HepG2 (cell line): ENCODE measurements around the gene STRN3. TPM values are rescaled to one million over a fixed set of nuclear protein-coding genes. Genes with fewer than 3 reads are reported as not detected.
"Not testable (repeated sequence)": the region's sequence is repeated elsewhere in the genome, so short reads cannot be mapped to it uniquely, and the experiment has no call there.

ENCODE experiments used
- ATAC-seq: fragments of 200-7000 bp; cut with Tn5 transposase; 3 replicates; pipeline ENCODE4 v1.9.1; 2020; ENCODE audit warnings: mild to moderate bottlenecking, moderate library complexity
- BruUV-seq: library from RNA; stranded (reverse); fragments of 400-500 nt; replicated peaks from 2 replicates; lab custom pipeline; 2021; lab: Mats Ljungman, UMichigan
- CTCF ChIA-PET: fragments of 300-600 bp; formaldehyde crosslinking; extraction: SDS; loops from one replicate; lab custom pipeline; 2021; ENCODE audit warnings: low total read pairs, inconsistent platforms, low intra/inter-chr PET ratio; lab: Yijun Ruan, JAX
- POLR2A ChIA-PET: fragments of 350-600 bp; sonication (Branson Sonifier 250); formaldehyde crosslinking; loops from one replicate; lab custom pipeline; 2020; ENCODE audit warnings: antibody characterized with exemption, inconsistent platforms; lab: Yijun Ruan, JAX
- DNase-seq: peaks from one replicate; pipeline ENCODE4 v3.0.0-alpha.2; 2015; ENCODE audit warnings: low spot score
- FAIRE-seq: peaks from 3 replicates; lab custom pipeline; 2011; peaks lifted over from hg19 to GRCh38; lab: Jason Lieb, UNC
- H2AFZ ChIP-seq: one replicate; pipeline ENCODE4 v1.6.1; 2011; ENCODE audit warnings: low read length, inconsistent platforms
- H3K27ac ChIP-seq: fragments of 300-600 bp; 3 replicates; pipeline ENCODE4 v1.8.0; 2011; ENCODE audit warnings: mixed run types, mild to moderate bottlenecking, mixed read lengths, low read length, inconsistent platforms; ENCODE audit not compliant: insufficient read depth; ENCODE audit errors: extremely low read length
- H3K27me3 ChIP-seq, 2 experiments: fragments of 200-600 bp in 1 of 2; 2 replicates in 1 of 2; 3 replicates in 1 of 2; pipeline versions ENCODE4 v1.6.0 to v1.8.0; 2011; ENCODE audit warnings: low read length in 2 of 2, mild to moderate bottlenecking in 2 of 2, moderate library complexity in 2 of 2, inconsistent platforms in 1 of 2; ENCODE audit not compliant: insufficient read depth in 2 of 2, control insufficient read depth in 1 of 2
- H3K36me3 ChIP-seq, 2 experiments: fragments of 200-600 bp in 1 of 2; replicated peaks in 1 of 2; 2 replicates in 1 of 2; 3 replicates in 1 of 2; pipeline versions ENCODE4 v1.5.1 to v1.8.0; 2011; ENCODE audit warnings: low read length in 2 of 2, inconsistent platforms in 1 of 2; ENCODE audit not compliant: insufficient read depth in 2 of 2, control insufficient read depth in 1 of 2
- H3K4me1 ChIP-seq: 2 replicates; pipeline ENCODE4 v1.5.1; 2012; ENCODE audit warnings: low read length, inconsistent platforms; ENCODE audit not compliant: insufficient read depth
- H3K4me2 ChIP-seq: 2 replicates; pipeline ENCODE4 v1.6.0; 2011; ENCODE audit warnings: low read depth, low read length, inconsistent platforms
- H3K4me3 ChIP-seq, 3 experiments: fragments of 200-600 bp in 1 of 3; sonication (generic), shearing (Covaris generic) in 1 of 3; replicated peaks in 1 of 3; 2 replicates each; pipeline ENCODE4 v1.5.1; 2011 to 2016; ENCODE audit warnings: low read length in 3 of 3, inconsistent platforms in 2 of 3, low read depth in 2 of 3, mild to moderate bottlenecking in 2 of 3, control low read depth in 1 of 3, mixed read lengths in 1 of 3; ENCODE audit not compliant: insufficient read depth in 1 of 3
- H3K79me2 ChIP-seq: one replicate; pipeline ENCODE4 v1.6.1; 2011; ENCODE audit warnings: low read length, inconsistent platforms; ENCODE audit not compliant: insufficient read depth
- H3K9ac ChIP-seq: 2 replicates; pipeline ENCODE4 v1.6.0; 2011; ENCODE audit warnings: mild to moderate bottlenecking, low read depth, low read length, inconsistent platforms; ENCODE audit not compliant: insufficient read depth
- H3K9me3 ChIP-seq: 2 replicates; pipeline ENCODE4 v1.5.1; 2012; ENCODE audit warnings: mild to moderate bottlenecking, low read length
- H4K20me1 ChIP-seq: 2 replicates; pipeline ENCODE4 v1.6.0; 2011; ENCODE audit warnings: inconsistent platforms, mild to moderate bottlenecking, low read length, moderate library complexity; ENCODE audit not compliant: insufficient read depth
- ATF1 ChIP-seq: IDR thresholded peaks from 2 replicates; pipeline ENCODE4 v1.6.1; 2016; ENCODE audit warnings: mild to moderate bottlenecking, control low read depth
- ELF4 ChIP-seq: sonication (generic); formaldehyde crosslinking; IDR thresholded peaks from 2 replicates; pipeline ENCODE4 v1.5.0; 2020; ENCODE audit warnings: missing genetic modification reagents, mild to moderate bottlenecking, moderate library complexity, borderline replicate concordance
- HNF4G ChIP-seq, 2 experiments: sonication (generic) in 1 of 2; formaldehyde crosslinking in 1 of 2; IDR thresholded peaks; 2 replicates each; pipeline versions ENCODE4 v1.4.0 to v1.6.1; 2011 to 2020; ENCODE audit warnings: borderline replicate concordance in 2 of 2, low read depth in 2 of 2, mild to moderate bottlenecking in 2 of 2, low read length in 1 of 2, missing genetic modification reagents in 1 of 2, moderate library complexity in 1 of 2
- KLF13 ChIP-seq: sonication (generic); formaldehyde crosslinking; IDR thresholded peaks from 2 replicates; pipeline ENCODE4 v1.4.0; 2020; ENCODE audit warnings: mild to moderate bottlenecking, missing genetic modification reagents
- KLF9 ChIP-seq: IDR thresholded peaks from 2 replicates; pipeline ENCODE4 v1.6.1; 2016; ENCODE audit warnings: low read depth
- KMT2A ChIP-seq: sonication (generic); formaldehyde crosslinking; IDR thresholded peaks from 2 replicates; pipeline ENCODE4 v1.4.0; 2020; ENCODE audit warnings: missing genetic modification reagents
- MATR3 ChIP-seq: sonication (generic); formaldehyde crosslinking; IDR thresholded peaks from 2 replicates; pipeline ENCODE4 v1.4.0; 2020; ENCODE audit warnings: missing genetic modification reagents
- RBAK ChIP-seq: sonication (generic); formaldehyde crosslinking; IDR thresholded peaks from 2 replicates; pipeline ENCODE4 v1.5.1; 2020; ENCODE audit warnings: mild to moderate bottlenecking, missing genetic modification reagents
- SOX6 ChIP-seq, 2 experiments: fragments of 450-650 bp in 1 of 2; sonication (generic) in 1 of 2; formaldehyde crosslinking in 1 of 2; IDR thresholded peaks; 2 replicates each; pipeline versions ENCODE4 v1.4.0 to v1.6.1; 2017 to 2020; ENCODE audit warnings: antibody characterized with exemption in 1 of 2, mild to moderate bottlenecking in 1 of 2, missing genetic modification reagents in 1 of 2
- SP1 ChIP-seq, 2 experiments: fragments of 450-650 bp in 1 of 2; sonication (generic) in 1 of 2; formaldehyde crosslinking in 1 of 2; IDR thresholded peaks; 2 replicates each; pipeline versions ENCODE4 v1.4.0 to v1.6.1; 2016 to 2020; ENCODE audit warnings: missing genetic modification reagents in 1 of 2
- WIZ ChIP-seq: sonication (generic); formaldehyde crosslinking; IDR thresholded peaks from 2 replicates; pipeline ENCODE4 v1.5.1; 2020; ENCODE audit warnings: mild to moderate bottlenecking, missing genetic modification reagents
- ZNF124 ChIP-seq: sonication (generic); formaldehyde crosslinking; IDR thresholded peaks from 2 replicates; pipeline ENCODE4 v1.4.0; 2020; ENCODE audit warnings: missing genetic modification reagents
- ZNF7 ChIP-seq: IDR thresholded peaks from 2 replicates; pipeline ENCODE4 v1.6.1; 2016; ENCODE audit warnings: missing biosample characterization, missing genetic modification reagents
- WGBS: methylation state at CpG from one replicate; pipeline ENCODE4 v1.1.6; 2017; ENCODE audit warnings: low lambda C conversion rate; 5-methylcytosine and 5-hydroxymethylcytosine counted together
- in situ Hi-C: cut with HindIII; loops from 2 replicates; pipeline ENCODE4 v1.10.0; 2017; ENCODE audit warnings: low pct_unique_long_range_greater_than_20kb; ENCODE audit not compliant: extremely low pct_ligation_motif_present
- intact Hi-C: fragments of 100-400 bp; cut with micrococcal nuclease; formaldehyde crosslinking; loops from one replicate; pipeline ENCODE4 v1.10.0; 2022; ENCODE audit not compliant: unreplicated experiment
- polyA plus RNA-seq, 8 experiments: library from polyadenylated mRNA; depleted of rRNA in 3 of 8; stranded (reverse) in 7 of 8; unstranded in 1 of 8; fragments of >200 nt; fragmentation: Illumina TruSeq in 4 of 8; extraction: Trizol in 4 of 8; gene quantifications; 2 replicates each; pipeline versions ENCODE4 v1.2.1 to v1.2.3, GENCODE V29; 2011 to 2016; ENCODE audit warnings: low read depth in 4 of 8, missing spikeins in 1 of 8, mixed read lengths in 1 of 8; ENCODE audit not compliant: insufficient read depth in 1 of 8
- total RNA-seq, 5 experiments: library from RNA; depleted of rRNA; stranded (reverse); fragments of >200 nt; fragmentation: Illumina TruSeq; extraction: Trizol; gene quantifications; 2 replicates each; pipeline ENCODE4 v1.2.3, GENCODE V29; 2016; ENCODE audit warnings: low read depth in 1 of 5
- TF ChIP-seq, protein P1 (sequence below): sonication (generic); formaldehyde crosslinking; IDR thresholded peaks from 2 replicates; pipeline ENCODE4 v1.9.0; 2021; ENCODE audit warnings: missing genetic modification reagents, borderline replicate concordance

STRN3 gene
- total and polyA plus RNA-seq, 2 of the 13 experiments (the other 11 are each of a cell fraction or from before 2014, with no cell fraction given), result 49.4 to 123 TPM

- H3K9me3 ChIP-seq, result no peaks in the 10 kb centered on the region
- POLR2A ChIA-PET, result no interaction called here
- WGBS, result 95% methylated on average over 5 of the region's 5 CpGs
- no peak overlapping the region for H3K9ac ChIP-seq
- in situ Hi-C loops, result no loop called here
- H2AFZ ChIP-seq, result no peak overlapping the region
- TF ChIP-seq, protein P1, sequence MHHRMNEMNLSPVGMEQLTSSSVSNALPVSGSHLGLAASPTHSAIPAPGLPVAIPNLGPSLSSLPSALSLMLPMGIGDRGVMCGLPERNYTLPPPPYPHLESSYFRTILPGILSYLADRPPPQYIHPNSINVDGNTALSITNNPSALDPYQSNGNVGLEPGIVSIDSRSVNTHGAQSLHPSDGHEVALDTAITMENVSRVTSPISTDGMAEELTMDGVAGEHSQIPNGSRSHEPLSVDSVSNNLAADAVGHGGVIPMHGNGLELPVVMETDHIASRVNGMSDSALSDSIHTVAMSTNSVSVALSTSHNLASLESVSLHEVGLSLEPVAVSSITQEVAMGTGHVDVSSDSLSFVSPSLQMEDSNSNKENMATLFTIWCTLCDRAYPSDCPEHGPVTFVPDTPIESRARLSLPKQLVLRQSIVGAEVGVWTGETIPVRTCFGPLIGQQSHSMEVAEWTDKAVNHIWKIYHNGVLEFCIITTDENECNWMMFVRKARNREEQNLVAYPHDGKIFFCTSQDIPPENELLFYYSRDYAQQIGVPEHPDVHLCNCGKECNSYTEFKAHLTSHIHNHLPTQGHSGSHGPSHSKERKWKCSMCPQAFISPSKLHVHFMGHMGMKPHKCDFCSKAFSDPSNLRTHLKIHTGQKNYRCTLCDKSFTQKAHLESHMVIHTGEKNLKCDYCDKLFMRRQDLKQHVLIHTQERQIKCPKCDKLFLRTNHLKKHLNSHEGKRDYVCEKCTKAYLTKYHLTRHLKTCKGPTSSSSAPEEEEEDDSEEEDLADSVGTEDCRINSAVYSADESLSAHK (CRISPR knock-in tag), result no peak
- TF ChIP-seq KLF13 (CRISPR knock-in tag) (no peak), ATF1 (CRISPR knock-in tag) (no peak), MATR3 (CRISPR knock-in tag) (no peak), ZNF7 (CRISPR knock-in tag) (no peak), SP1 (IDR thresholded peaks at IDR 0.05) (no peak), SP1 (CRISPR knock-in tag; IDR thresholded peaks at IDR 0.05) (no peak), HNF4G (IDR thresholded peaks at IDR 0.05; ENCODE audit: borderline replicate concordance, low read depth, low read length) (no peak), HNF4G (CRISPR knock-in tag; IDR thresholded peaks at IDR 0.05; ENCODE audit: borderline replicate concordance, low read depth) (no peak), RBAK (CRISPR knock-in tag) (no peak), KLF9 (CRISPR knock-in tag) (no peak), SOX6 (IDR thresholded peaks at IDR 0.05) (no peak), SOX6 (CRISPR knock-in tag; IDR thresholded peaks at IDR 0.05) (no peak), ELF4 (no peak), KMT2A (CRISPR knock-in tag) (no peak), WIZ (no peak), ZNF124 (no peak)
- CTCF ChIA-PET, result no interaction called here
- H3K27me3 ChIP-seq, result no peaks in the 10 kb centered on the region
- DNase-seq (no peak), ATAC-seq (no peak), FAIRE-seq (no peak)
- BruUV-seq, result no TSS peak
- H3K4me1 ChIP-seq, result peaks cover 85% of the 10 kb centered on the region
- intact Hi-C loops, result no loop called here
- peaks cover 0 to 1% of the 10 kb centered on the region in 2 experiments; a peak in 2 of 5 replicates for H3K36me3 ChIP-seq
- no peak overlapping the region for H3K4me3 ChIP-seq
- H3K27ac ChIP-seq, result no peak overlapping the region
- peaks cover 99% of the 10 kb centered on the region for H3K79me2 ChIP-seq
- H3K4me2 ChIP-seq, result no peak overlapping the region
- H4K20me1 ChIP-seq, result peaks cover 86% of the 10 kb centered on the region
Observed at GRCh38 chr14:30971586-30971985, 54.6 kb downstream of the STRN3 start.

GRCh38 chr14:30969796-30970195, 56.4 kb downstream of the STRN3 start:
- Histone ChIP-seq H3K4me1 (peaks cover 79% of the 10 kb centered on the region), H3K79me2 (peaks cover 99% of the 10 kb centered on the region), H4K20me1 (peaks cover 86% of the 10 kb centered on the region)
- ATAC-seq, DNase-seq, BruUV-seq, H3K9ac ChIP-seq, intact Hi-C loops, in situ Hi-C loops, H3K36me3 ChIP-seq, CTCF ChIA-PET, H2AFZ ChIP-seq, H3K9me3 ChIP-seq, H3K4me3 ChIP-seq, H3K27ac ChIP-seq, H3K4me2 ChIP-seq, H3K27me3 ChIP-seq, FAIRE-seq: not testable (repeated sequence)
- POLR2A ChIA-PET, result interaction anchor here (0.6 to 2.4 kb wide), 3 partner anchors 9 to 83 kb away, joined by 3 to 8 read pairs (median 4); partner anchors contain the start of gene STRN3
- WGBS, result 69% methylated on average over 4 of the region's 4 CpGs
